ENCODE results near the gene ELP1.

GRCh38 chr9:108854094-108854493 lies 79.8 kb downstream of the ELP1 start:
- TF ChIP-seq, protein P1, sequence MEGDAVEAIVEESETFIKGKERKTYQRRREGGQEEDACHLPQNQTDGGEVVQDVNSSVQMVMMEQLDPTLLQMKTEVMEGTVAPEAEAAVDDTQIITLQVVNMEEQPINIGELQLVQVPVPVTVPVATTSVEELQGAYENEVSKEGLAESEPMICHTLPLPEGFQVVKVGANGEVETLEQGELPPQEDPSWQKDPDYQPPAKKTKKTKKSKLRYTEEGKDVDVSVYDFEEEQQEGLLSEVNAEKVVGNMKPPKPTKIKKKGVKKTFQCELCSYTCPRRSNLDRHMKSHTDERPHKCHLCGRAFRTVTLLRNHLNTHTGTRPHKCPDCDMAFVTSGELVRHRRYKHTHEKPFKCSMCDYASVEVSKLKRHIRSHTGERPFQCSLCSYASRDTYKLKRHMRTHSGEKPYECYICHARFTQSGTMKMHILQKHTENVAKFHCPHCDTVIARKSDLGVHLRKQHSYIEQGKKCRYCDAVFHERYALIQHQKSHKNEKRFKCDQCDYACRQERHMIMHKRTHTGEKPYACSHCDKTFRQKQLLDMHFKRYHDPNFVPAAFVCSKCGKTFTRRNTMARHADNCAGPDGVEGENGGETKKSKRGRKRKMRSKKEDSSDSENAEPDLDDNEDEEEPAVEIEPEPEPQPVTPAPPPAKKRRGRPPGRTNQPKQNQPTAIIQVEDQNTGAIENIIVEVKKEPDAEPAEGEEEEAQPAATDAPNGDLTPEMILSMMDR (IDR thresholded peaks at IDR 0.05 in 4 of 5, conservative IDR thresholded peaks at IDR 0.05 in 1 of 5), result no peak
- TF ChIP-seq POLR2A (IDR thresholded peaks at IDR 0.05), result no peak

All from gastrocnemius medialis (tissue), 4 donors.